GM12892 (cell line): Measurements from ENCODE around the gene CEP112.

Experiments
- POLR2A ChIP-seq: IDR thresholded peaks from 2 replicates; pipeline ENCODE4 v1.6.1; 2011; ENCODE audit warnings: low read depth, low read length, control low read depth
- POLR2AphosphoS5 ChIP-seq: IDR thresholded peaks from 2 replicates; pipeline ENCODE4 v1.6.1; 2011; ENCODE audit warnings: low read depth, low read length, control low read depth
- TAF1 ChIP-seq: IDR thresholded peaks from 2 replicates; pipeline ENCODE4 v1.6.1; 2011; ENCODE audit warnings: low read depth, mild to moderate bottlenecking, control low read depth, low read length, borderline replicate concordance

GRCh38 chr17:66006654-66007053, 185.3 kb downstream of the CEP112 start:
- TF ChIP-seq POLR2A (no peak), TAF1 (no peak), POLR2AphosphoS5 (no peak)
